ENCODE data around the gene ATP2C2. TPM values are rescaled to one million over a fixed set of nuclear protein-coding genes. Genes with fewer than 3 reads are reported as not detected.
"Not testable (repeated sequence)": the region's sequence is repeated elsewhere in the genome, so short reads cannot be mapped to it uniquely, and the experiment has no call there.

ATP2C2 gene
- total RNA-seq, 1 experiment from 2014 or later: 4.0 TPM

GRCh38 chr16:84450176-84450865 is 82.0 kb downstream of the ATP2C2 start:
- no peaks in the 10 kb centered on the region for H3K79me2 ChIP-seq (ENCODE audit: insufficient read depth, low read length)
- H3K4ac ChIP-seq (ENCODE audit: low read depth, low read length): no peak overlapping the region
- H3K9me3 ChIP-seq (ENCODE audit: control insufficient read depth, low read depth, low read length): no peaks in the 10 kb centered on the region
- H4K91ac ChIP-seq (ENCODE audit: insufficient read length, low read depth, low read length): no peak overlapping the region
- no peak overlapping the region for H2BK12ac ChIP-seq (ENCODE audit: insufficient read length, low read depth, low read length)
- WGBS (ENCODE audit: extremely low coverage, insufficient read length, low lambda C conversion rate): no CpG with 5 or more reads among the region's 11 CpGs
- H4K8ac ChIP-seq (replicated peaks; ENCODE audit: insufficient read length, low read depth, low read length): no peak overlapping the region
- no peak overlapping the region for H3K14ac ChIP-seq (ENCODE audit: insufficient read depth, low read length)
- H3K23me2 ChIP-seq (ENCODE audit: insufficient read length, low read depth, low read length, poor library complexity, severe bottlenecking): no peaks in the 10 kb centered on the region
- Mint-ChIP-seq H3K27me3 (ENCODE audit: low read depth) (peaks cover 2% of the 10 kb centered on the region), H3K4me3 (no peak overlapping the region), H3K36me3 (ENCODE audit: insufficient read depth in 1 of 3, low read depth in 3 of 3) (no peaks in the 10 kb centered on the region), H3K4me1 (peaks cover 0 to 2% of the 10 kb centered on the region in 2 experiments; a peak in 1 of 4 replicates), H3K9me3 (no peaks in the 10 kb centered on the region), H3K27ac (0 out of 7 replicates have a peak overlapping the region, but pooled peaks of 1 of the 3 experiments have one; percentile 35)
- H3K27ac ChIP-seq (ENCODE audit: insufficient read length, low read depth, low read length): no peak overlapping the region
- H3K23ac ChIP-seq (ENCODE audit: insufficient read length, low read depth, low read length): no peak overlapping the region
- H3K4me1 ChIP-seq (ENCODE audit: insufficient read depth, low read length): no peaks in the 10 kb centered on the region
- no peak overlapping the region for H3K9ac ChIP-seq (ENCODE audit: extremely low read depth, insufficient read length, low read length)
- H2AK5ac ChIP-seq (ENCODE audit: insufficient read length, low read length): no peak overlapping the region
- no peak overlapping the region for H3K4me2 ChIP-seq (ENCODE audit: insufficient read depth, insufficient read length, low read length)
- no peak overlapping the region for H3K56ac ChIP-seq (ENCODE audit: insufficient read length, low read depth, low read length)
- no peak overlapping the region for H2BK5ac ChIP-seq (ENCODE audit: insufficient read length, low read length)
- no peaks in the 10 kb centered on the region for H3K27me3 ChIP-seq (ENCODE audit: insufficient read depth, low read length)
- no peak overlapping the region for H2BK20ac ChIP-seq (ENCODE audit: low read depth, low read length, poor library complexity, severe bottlenecking)
- H2BK120ac ChIP-seq (ENCODE audit: low read depth, low read length, poor library complexity, severe bottlenecking): no peak overlapping the region
- no peak overlapping the region for H4K5ac ChIP-seq (ENCODE audit: insufficient read length, low read depth, low read length)
- no peaks in the 10 kb centered on the region for H4K20me1 ChIP-seq (ENCODE audit: control insufficient read depth, insufficient read depth, insufficient read length)
- H3T11ph ChIP-seq (ENCODE audit: low read length): no peak overlapping the region
- no peak overlapping the region for H3K18ac ChIP-seq (ENCODE audit: insufficient read length, low read depth, low read length)
- H2BK15ac ChIP-seq (ENCODE audit: low read depth, low read length): no peak overlapping the region
- DNase-seq: peak; percentile 19
- TF ChIP-seq, protein P1, sequence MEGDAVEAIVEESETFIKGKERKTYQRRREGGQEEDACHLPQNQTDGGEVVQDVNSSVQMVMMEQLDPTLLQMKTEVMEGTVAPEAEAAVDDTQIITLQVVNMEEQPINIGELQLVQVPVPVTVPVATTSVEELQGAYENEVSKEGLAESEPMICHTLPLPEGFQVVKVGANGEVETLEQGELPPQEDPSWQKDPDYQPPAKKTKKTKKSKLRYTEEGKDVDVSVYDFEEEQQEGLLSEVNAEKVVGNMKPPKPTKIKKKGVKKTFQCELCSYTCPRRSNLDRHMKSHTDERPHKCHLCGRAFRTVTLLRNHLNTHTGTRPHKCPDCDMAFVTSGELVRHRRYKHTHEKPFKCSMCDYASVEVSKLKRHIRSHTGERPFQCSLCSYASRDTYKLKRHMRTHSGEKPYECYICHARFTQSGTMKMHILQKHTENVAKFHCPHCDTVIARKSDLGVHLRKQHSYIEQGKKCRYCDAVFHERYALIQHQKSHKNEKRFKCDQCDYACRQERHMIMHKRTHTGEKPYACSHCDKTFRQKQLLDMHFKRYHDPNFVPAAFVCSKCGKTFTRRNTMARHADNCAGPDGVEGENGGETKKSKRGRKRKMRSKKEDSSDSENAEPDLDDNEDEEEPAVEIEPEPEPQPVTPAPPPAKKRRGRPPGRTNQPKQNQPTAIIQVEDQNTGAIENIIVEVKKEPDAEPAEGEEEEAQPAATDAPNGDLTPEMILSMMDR (conservative IDR thresholded peaks at IDR 0.05): no peak
- H2AFZ ChIP-seq (ENCODE audit: low read length): no peak overlapping the region
- H3K79me1 ChIP-seq (ENCODE audit: insufficient read depth, low read depth, low read length, poor library complexity, severe bottlenecking): no peaks in the 10 kb centered on the region

- not testable (repeated sequence) for H3K56ac ChIP-seq (ENCODE audit: insufficient read length, low read depth, low read length); H4K91ac ChIP-seq (ENCODE audit: insufficient read length, low read depth, low read length); H3K4me1 ChIP-seq (ENCODE audit: insufficient read depth, low read length); H3K18ac ChIP-seq (ENCODE audit: insufficient read length, low read depth, low read length); H2BK120ac ChIP-seq (ENCODE audit: low read depth, low read length, poor library complexity, severe bottlenecking); H2BK5ac ChIP-seq (ENCODE audit: insufficient read length, low read length); H3K79me2 ChIP-seq (ENCODE audit: insufficient read depth, low read length); H3K9me3 ChIP-seq (ENCODE audit: control insufficient read depth, low read depth, low read length); H3K4ac ChIP-seq (ENCODE audit: low read depth, low read length); H3K27me3 ChIP-seq (ENCODE audit: insufficient read depth, low read length); H3K36me3 Mint-ChIP-seq (ENCODE audit: insufficient read depth in 1 of 3, low read depth in 3 of 3); H3K27me3 Mint-ChIP-seq (ENCODE audit: low read depth); H3K4me3 Mint-ChIP-seq; H3K79me1 ChIP-seq (ENCODE audit: insufficient read depth, low read depth, low read length, poor library complexity, severe bottlenecking); H3K27ac ChIP-seq (ENCODE audit: insufficient read length, low read depth, low read length); H3K27ac Mint-ChIP-seq; H3K23ac ChIP-seq (ENCODE audit: insufficient read length, low read depth, low read length); H2BK20ac ChIP-seq (ENCODE audit: low read depth, low read length, poor library complexity, severe bottlenecking); H3T11ph ChIP-seq (ENCODE audit: low read length); H3K4me1 Mint-ChIP-seq; H2AFZ ChIP-seq (ENCODE audit: low read length); H3K4me2 ChIP-seq (ENCODE audit: insufficient read depth, insufficient read length, low read length); H3K9me3 Mint-ChIP-seq; H2BK12ac ChIP-seq (ENCODE audit: insufficient read length, low read depth, low read length); H2BK15ac ChIP-seq (ENCODE audit: low read depth, low read length); H2AK5ac ChIP-seq (ENCODE audit: insufficient read length, low read length); H4K8ac ChIP-seq (replicated peaks; ENCODE audit: insufficient read length, low read depth, low read length); H4K20me1 ChIP-seq (ENCODE audit: control insufficient read depth, insufficient read depth, insufficient read length); H3K14ac ChIP-seq (ENCODE audit: insufficient read depth, low read length); H3K9ac ChIP-seq (ENCODE audit: extremely low read depth, insufficient read length, low read length); H3K23me2 ChIP-seq (ENCODE audit: insufficient read length, low read depth, low read length, poor library complexity, severe bottlenecking); H4K5ac ChIP-seq (ENCODE audit: insufficient read length, low read depth, low read length)
- no CpG with 5 or more reads among the region's 9 CpGs for WGBS (ENCODE audit: extremely low coverage, insufficient read length, low lambda C conversion rate)
- DNase-seq: peak; percentile 5
Observed at GRCh38 chr16:84451010-84451676, 82.8 kb downstream of the ATP2C2 start.

Measured in H9 (cell line).